HS-5 (cell line): ENCODE data around the gene HOXA9.

ENCODE experiments used
- DNase-seq: peaks from one replicate; pipeline ENCODE4 v3.0.0-alpha.2; 2012; ENCODE audit warnings: low read depth

The HOXA9 gene

DNA sequence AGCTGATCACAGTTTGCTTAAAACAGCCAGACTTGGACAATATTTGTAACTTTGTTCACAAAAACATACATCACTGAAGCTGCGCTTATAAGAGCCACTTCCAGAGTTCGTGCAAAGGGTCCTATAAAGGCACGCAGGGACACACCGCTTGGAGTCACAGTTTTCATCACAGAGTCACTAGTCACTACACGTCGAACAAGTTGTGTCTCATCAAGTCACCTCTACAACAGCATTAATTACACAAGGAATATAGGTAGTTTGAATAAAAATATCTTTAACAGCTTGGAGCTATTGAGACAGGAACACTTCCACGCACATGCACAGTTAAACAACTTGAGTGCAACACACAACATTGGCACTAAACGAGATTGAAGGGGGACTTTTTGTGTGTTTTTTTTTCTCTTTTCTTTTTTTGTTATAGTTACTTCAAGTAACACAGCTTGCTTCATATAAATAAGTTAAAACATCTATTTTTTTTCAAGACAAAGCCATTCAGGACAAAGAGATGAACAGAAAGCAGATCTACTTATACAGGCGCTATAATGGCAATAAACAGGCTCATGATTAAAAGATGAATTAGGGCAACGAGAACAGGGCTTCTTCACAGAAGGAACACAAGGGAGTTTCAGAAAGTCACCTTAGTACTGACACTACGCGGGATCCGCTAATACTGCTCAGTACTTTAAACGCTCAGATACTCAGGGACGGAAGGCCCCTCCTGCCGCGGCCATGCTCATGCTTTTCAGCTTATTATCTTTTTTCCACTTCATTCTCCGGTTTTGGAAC is 24.0 kb downstream of the HOXA9 start:
- no peak for DNase-seq

GRCh38 chr7:27140126-27140857 is 25.0 kb downstream of the HOXA9 start:
- DNase-seq = no peak

- DNase-seq = no peak
These were observed 25.8 kb downstream of the HOXA9 start for GRCh38 chr7:27139334-27140125.

DNA sequence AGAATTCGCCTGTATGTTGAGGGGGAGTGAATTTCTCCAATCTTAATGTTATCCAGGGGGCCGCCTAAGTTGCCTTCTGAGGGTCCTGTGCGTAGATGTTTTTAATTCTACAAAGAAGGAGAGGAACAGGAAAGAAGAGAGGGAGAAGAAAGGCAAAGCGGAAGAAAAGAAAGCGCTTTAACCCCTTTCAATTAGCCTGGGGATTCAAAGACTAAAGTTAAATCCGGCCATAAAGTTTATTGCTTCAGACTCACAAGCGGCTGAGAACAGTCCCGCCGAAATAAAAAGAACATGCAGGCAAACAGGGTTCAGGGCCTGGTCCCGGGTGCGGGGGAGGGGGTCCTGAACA is 26.4 kb downstream of the HOXA9 start:
- no peak for DNase-seq

GRCh38 chr7:27138472-27138871 is 26.9 kb downstream of the HOXA9 start:
- DNase-seq = no peak

- DNase-seq = no peak
These were observed 27.6 kb downstream of the HOXA9 start for GRCh38 chr7:27137640-27138315.

DNA sequence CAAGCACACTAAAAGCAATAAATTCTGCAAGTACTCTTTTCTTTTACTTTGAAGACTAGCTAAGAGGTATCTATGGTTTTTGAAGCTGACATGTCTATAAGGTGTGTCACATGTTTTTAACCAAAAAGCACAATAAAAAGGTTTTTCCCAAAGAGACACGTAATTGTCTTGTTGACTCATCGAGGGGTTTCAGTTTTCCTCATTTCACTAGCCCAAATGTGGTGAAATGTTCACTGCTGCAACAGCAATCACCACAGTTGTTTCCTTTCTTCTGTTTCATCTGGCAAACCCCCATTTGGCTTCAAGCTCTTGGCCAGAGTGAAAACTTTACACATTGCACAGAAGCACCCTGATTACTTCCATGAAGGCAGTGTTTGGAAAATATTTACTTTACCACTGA is 30.9 kb downstream of the HOXA9 start:
- peak; percentile 92 for DNase-seq

DNA sequence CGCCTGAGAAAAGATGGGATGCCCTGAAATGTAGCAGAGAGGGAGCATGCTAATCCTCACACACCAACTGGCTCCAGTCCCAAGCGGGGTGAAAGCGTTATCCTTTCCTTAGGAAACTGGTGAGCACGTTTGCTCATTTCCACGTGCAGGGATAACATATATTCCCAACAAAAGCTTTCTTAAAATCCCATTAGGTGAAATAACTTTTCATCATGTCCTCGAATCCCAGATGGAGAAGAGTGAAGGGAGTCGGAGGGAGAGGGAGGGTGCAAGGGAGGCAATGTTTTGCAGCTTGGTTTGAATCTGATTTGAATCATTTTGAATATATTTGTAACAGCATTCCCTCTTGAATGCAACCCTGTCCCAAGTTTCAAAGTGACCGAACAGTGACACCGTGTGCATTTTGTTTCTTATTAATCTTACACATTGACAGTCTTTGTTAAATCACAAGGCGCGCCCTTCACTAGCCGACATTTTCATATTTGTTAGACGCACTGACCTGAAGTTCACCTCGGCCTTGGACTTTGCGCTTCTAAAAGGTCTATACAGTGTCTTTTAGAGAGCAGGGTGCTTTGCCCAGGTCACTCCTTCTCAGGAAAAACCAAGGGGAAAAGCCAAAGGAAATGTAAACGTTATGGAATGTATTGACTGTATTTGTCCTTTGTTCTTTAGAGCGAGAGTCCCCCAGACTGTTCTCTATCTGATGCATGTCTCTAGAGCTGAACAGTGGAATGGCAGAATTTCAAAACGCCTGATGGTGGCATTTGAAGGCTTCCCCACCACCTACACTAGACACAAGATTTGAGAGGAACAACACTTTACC is 31.7 kb downstream of the HOXA9 start:
- no peak for DNase-seq

GRCh38 chr7:27132978-27133377 is 32.4 kb downstream of the HOXA9 start:
- DNase-seq = no peak

GRCh38 chr7:27132214-27132613 is 33.1 kb downstream of the HOXA9 start:
- no peak for DNase-seq

DNA sequence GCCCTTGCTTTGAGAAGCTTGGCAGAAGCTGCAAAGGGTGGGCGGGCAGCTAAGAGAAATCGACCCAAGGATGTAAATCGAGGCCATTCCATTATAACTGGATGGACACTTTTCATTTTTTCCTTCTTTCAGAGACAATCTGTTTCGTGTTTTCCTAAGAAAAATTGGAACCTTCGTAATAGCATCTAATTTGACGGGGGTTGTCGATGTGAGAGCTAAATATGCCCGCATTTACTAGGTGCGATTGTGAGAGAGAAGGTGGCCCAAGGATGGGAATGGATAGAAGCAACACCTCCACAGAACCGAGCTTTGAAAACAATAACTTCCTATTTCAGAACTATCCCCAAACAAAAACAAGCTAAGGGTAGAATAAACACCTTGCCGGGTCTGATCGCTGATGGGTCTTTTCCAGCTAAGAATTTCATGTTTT is 33.9 kb downstream of the HOXA9 start:
- DNase-seq = no peak

GRCh38 chr7:27130540-27131389 is 34.6 kb downstream of the HOXA9 start, which contains the start of gene HOXA4:
HOXA4 (minus strand) TSS chr7:27130757; CDS start chr7:27130733, 24 bp downstream.
- no peak for DNase-seq

DNA sequence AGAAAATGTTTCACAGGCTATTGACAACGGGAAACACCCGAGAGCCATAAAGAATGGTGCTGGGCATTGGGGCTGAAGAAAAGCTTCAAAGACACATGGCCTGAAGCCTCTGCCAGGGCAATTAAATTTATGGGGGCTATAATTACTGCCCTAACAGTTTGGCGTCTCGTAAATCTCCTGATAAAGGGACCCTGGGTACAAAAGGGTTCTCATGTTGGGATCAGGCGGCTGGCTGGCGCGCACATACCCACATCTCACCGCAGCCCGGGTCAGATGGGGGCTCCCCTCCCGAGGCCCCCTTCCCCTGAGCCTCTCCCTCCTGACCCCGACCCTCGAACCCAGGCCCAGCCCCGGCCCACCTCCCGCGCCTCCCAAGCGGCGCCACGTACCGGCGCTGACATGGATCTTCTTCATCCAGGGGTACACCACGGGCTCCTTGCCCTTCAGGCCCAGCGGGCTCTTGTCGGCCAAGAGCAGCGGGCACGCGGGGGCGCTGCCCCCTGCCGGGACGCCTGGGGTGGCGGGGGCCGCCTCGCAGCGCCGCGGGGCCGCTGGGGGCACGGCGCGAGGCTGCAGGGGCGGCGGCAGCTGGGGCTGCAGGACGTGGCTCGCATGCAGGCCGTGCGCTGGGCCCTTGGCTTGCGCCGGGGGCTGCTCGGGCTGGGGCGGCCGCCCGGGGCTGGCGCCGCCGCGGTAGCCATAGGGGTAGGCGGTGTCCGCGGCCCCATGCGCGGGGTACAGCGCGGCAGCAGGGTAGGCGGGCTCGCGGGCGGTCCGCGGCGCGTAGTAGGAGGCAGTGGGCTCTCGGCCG is 35.4 kb downstream of the HOXA9 start:
- no peak for DNase-seq

DNA sequence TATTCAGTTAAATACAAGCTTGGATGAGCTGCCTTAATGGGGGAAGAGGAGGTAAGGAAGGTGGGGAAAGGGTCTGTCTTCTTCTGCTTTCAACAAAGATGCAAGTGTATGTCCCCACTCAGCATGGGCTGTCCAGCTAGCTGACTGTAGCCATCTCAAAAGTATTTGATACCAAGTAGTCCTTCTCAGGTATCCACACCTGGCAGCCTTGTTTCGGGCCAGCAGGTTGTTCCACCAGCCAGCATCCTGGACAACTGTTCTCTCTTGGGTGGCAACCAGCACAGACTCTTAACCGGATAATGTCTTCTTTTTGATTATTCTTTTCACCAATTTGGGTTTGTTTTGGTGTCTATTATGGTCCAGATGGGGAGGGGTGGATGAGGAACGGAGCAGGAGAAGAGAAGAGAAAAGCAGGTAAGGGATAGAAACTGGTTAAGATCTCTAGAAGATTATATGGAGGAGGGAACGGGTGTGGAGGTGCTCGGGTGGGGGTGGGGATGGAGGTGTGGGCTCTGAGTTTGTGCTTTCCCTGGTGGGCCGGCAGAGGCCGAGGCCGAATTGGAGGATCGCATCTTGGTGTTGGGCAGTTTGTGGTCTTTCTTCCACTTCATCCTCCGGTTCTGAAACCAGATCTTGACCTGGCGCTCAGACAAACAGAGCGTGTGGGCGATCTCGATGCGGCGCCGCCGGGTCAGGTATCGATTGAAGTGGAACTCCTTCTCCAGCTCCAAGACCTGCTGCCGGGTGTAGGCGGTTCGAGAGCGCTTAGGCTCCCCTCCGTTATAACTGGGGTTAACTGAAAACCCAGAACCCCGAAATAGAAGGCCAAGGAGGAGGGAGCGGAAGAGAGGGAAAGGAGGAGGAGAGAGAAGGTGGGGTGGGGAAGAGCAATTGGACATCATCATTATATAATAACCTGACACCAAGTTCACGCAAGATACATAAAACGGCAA is 36.3 kb downstream of the HOXA9 start:
- no peak for DNase-seq

- DNase-seq = no peak
These were observed 37.3 kb downstream of the HOXA9 start for GRCh38 chr7:27128034-27128433.

DNA sequence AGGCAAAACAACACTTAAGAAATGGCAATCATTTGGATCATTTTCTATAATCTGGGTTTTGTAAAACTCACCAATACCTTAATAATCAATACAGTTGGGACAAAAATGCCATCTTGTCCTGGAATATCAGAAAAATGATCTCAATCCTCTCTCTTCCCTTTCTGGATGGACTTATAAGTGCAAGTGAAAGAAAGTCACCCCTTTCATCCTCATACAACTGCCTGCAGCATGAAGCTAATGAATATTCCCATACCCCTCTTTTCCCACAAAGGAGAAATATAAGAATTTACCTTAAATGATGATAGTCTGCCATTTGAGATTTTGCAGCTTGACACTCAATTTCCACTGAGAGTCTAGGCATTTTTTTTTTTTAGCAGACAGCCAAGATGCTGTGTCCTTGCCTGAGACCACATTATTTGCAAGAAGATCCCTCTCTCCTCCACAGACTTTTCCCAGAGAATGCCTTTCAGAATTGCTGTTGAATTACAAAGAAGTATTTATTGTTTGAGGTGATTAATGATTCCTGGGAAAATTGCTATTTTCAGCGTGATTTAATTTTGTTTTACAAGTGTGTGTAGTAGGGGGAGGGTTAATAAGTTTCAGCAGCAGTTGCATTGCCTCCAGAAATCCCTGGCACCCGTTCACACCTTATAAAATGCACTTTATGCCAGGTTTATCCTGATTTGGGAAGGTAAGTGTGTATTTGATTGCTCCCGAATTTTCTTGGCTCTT is 38.6 kb downstream of the HOXA9 start:
- no peak for DNase-seq

GRCh38 chr7:27125986-27126394 is 39.3 kb downstream of the HOXA9 start:
- no peak for DNase-seq
